ENCODE measurements around the gene TEX22. TPM values are rescaled to one million over a fixed set of nuclear protein-coding genes. Genes with fewer than 3 reads are reported as not detected.

TEX22 gene
- total RNA-seq, 1 donor from 2014 or later = 3.2 TPM

DNA sequence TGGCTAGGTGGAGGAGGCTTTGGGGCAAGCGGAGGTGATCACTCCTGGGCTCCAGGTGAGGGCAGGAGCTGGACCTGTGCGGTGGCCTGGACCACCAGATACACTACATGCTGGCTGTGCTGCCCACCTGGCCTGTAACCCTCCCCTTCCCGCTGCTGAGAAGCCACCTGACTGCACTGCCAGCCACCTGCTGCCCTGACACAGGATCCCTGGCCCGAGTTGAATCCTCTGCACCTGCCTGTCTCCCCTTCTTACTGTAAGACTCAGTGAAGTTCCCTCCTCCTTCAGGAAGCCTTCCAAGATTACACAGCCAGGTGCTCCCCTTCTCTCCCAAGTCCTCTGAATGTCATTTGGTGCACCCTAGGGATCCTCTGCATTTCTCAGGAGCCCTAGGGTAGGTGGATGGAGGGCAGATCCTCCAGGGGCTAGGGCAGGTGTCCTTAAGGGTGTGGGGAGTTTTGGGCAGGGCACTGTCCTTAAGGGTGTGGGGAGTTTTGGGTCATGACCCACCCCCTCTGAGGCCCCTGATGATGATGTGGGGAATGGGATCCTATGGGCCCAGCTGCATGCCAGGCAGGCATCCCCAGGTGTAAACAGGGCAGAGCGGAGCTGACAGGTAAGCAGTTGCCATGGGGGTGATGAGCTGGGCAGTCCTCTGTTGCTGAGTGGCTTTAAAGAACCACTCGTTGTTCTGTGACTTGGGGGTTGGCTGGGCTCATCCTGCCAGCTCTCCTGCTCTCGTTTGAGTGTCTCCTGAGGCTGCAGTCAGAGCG lies 14.6 kb downstream of the TEX22 start:
- ATAC-seq (no peak), DNase-seq (no peak)
- H3K36me3 ChIP-seq = no peaks in the 10 kb centered on the region
- no peaks in the 10 kb centered on the region for H3K9me3 ChIP-seq
- peaks cover 13% of the 10 kb centered on the region for H3K4me1 ChIP-seq
- no peak overlapping the region for H3K4me3 ChIP-seq
- no peak for TF ChIP-seq CTCF (IDR thresholded peaks at IDR 0.05)
- H3K27me3 ChIP-seq = peaks cover 13% of the 10 kb centered on the region
- intact Hi-C loops (cut with DNase I) = no loop called here
- H3K27ac ChIP-seq = no peak overlapping the region

GRCh38 chr14:105413544-105413886 lies 15.2 kb downstream of the TEX22 start:
- Histone ChIP-seq H3K27ac (no peak overlapping the region), H3K4me1 (peaks cover 13% of the 10 kb centered on the region), H3K36me3 (no peaks in the 10 kb centered on the region), H3K27me3 (peaks cover 13% of the 10 kb centered on the region), H3K9me3 (no peaks in the 10 kb centered on the region), H3K4me3 (no peak overlapping the region)
- TF ChIP-seq CTCF (IDR thresholded peaks at IDR 0.05) = no peak
- DNase-seq (no peak), ATAC-seq (no peak)
- intact Hi-C loops (cut with DNase I) = no loop called here

DNA sequence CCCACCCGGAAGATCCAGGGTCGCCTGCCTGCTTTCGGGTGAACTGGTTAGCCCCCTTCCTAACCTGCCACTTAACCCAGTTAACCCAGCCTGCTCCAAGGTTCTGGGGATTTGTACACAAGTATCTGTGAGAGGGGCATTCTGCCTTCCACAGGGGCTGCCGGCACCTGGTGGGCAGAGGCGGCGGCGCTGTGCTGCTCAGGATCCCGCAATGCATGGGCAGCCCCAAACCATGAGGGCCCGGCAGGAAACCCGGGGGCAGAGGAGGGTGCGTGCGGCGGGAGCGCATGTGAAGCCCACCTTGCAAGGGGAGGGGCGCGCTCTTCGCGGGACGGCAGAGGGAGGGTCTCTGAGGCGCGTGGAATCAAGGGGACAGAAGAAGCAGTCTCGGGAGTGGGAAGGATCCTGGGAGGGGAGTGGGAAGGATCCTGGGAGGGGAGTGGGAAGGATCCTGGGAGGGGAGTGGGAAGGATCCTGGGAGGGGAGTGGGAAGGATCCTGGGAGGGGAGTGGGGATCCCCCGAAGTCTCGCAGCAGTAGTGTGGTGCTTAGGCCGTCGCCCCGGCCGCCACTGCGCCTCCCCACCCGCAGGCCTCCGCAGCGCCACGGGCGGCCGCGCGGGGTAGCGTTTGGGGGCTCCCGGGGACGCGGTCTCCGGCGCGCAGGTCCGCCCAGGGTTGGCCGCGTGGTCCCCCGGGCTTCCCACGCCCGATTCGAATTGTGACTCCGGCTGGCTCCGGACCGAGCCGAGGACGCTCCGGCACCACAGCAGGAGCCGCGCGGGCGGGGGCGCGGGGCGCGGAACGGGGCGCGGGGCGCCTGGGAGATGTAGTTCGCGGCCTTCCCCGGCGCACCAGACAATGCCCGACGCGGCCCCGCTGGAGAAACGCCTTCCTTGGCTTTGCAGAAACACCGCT lies 16.4 kb downstream of the TEX22 start:
- Histone ChIP-seq H3K27me3 (peaks cover 13% of the 10 kb centered on the region), H3K27ac (no peak overlapping the region), H3K9me3 (no peaks in the 10 kb centered on the region), H3K4me3 (peak overlapping the region; percentile 65), H3K36me3 (no peaks in the 10 kb centered on the region), H3K4me1 (peaks cover 19% of the 10 kb centered on the region)
- ATAC-seq = peak; percentile 83
- peak; percentile 72 for TF ChIP-seq CTCF (IDR thresholded peaks at IDR 0.05)
- peak; percentile 86 for DNase-seq
- intact Hi-C loops (cut with DNase I) = no loop called here

DNA sequence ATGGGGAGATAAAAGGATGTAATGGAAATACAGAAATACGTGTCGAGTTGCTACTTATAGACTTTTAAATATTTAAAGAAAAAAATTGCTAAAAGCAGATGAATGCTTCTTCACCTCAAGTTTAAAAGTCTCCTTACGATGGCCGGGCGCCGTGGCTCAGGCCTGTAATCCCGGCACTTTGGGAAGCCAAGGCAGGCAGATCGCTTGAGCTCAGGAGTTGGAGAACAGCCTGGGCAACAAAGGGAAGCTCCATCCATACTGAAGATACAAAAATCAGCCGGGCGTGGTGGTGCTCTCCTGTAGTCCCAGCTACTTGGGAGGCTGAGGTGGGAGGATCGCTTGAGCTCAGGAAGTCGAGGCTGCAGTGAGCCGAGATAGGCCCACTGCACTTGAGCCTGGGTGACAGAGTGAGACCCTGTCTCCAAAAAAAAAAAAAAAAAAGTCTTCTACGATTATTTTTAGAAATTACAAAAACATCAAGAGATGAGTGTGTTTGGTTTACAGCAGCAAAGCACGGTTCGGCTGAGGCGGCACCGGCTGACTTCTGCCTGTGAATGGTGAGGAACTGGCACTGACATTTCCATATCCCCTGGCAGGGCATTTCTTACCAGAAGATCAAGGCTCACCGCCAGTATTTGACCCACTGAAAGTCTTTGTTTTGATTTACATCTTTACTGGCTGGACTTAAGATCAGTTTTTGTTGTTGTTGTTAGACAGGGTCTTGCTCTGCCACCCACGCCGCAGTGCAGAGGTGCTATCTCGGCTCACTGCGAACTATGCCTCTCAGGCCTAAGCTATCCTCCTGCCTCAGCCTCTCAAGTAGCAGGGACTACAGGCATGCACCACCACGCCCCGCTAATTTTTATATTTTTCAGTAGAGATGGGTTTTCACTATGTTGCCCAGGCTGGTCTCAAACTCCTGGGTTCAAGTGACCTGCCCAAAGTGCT lies 17.4 kb downstream of the TEX22 start:
- H3K9me3 ChIP-seq = no peaks in the 10 kb centered on the region
- H3K27me3 ChIP-seq = peaks cover 8% of the 10 kb centered on the region
- no peaks in the 10 kb centered on the region for H3K36me3 ChIP-seq
- H3K4me3 ChIP-seq = peak overlapping the region; percentile 65
- ATAC-seq = no peak
- no peak overlapping the region for H3K27ac ChIP-seq
- intact Hi-C loops (cut with DNase I) = no loop called here
- DNase-seq = no peak
- peaks cover 19% of the 10 kb centered on the region for H3K4me1 ChIP-seq
- no peak for TF ChIP-seq CTCF (IDR thresholded peaks at IDR 0.05)

DNA sequence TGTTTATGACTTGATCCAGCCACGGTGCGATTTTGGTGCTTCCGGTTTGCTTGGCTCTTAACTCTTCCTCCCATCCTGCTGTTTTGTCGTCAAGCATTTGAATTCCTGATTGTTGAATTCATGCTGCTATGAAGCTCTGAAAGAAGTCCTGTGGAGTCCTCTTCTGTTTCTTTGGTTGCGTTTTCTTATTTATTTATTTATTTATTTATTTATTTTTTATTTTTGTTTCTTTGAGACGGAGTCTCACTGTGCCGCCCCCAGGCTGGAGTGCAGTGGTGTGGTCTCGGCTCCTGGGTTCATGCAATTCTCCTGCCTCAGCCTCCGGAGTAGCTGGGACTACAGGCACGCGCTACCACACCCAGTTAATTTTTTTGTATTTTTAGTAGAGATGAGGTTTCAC lies 18.3 kb downstream of the TEX22 start:
- Histone ChIP-seq H3K27me3 (peaks cover 5% of the 10 kb centered on the region), H3K4me1 (peaks cover 23% of the 10 kb centered on the region), H3K9me3 (no peaks in the 10 kb centered on the region), H3K4me3 (no peak overlapping the region), H3K36me3 (no peaks in the 10 kb centered on the region), H3K27ac (no peak overlapping the region)
- intact Hi-C loops (cut with DNase I) = no loop called here
- no peak for DNase-seq
- no peak for ATAC-seq
- no peak for TF ChIP-seq CTCF (IDR thresholded peaks at IDR 0.05)
